GM04503 (cell line): Measurements from ENCODE around the gene PLCD1.

Experiments
- DNase-seq: peaks from one replicate; pipeline ENCODE4 v3.0.0-alpha.2; 2012; ENCODE audit warnings: low read depth

PLCD1 gene

DNA sequence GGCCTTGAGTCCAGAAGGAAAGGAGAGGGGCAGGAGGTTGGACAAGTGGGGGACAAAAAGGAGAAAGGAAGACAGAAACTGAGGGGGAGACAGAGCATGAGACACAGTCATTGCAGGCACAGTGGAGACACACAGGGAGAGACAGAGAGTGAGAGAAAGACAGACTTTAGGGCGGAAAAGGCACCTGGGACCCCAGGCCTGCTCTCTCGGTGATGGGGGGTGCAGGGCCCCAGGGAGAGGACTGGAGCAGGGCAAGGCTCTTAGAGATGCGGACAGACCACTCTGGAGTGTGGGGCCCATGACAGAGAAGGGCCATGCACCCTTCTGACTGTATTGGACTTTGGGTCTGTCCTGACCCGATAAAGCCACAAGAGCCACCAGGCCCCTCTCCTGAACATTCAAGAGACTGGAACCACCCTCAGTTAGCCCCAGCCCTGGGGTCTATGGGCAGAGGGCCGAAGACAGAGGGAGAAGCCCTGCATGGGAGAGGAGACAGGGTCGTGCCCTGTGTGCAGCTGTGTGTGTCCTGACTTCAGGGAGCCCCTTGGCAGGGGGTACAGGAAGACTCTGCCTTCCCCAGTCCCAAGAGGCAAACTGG is 12.5 kb downstream of the PLCD1 start:
- no peak for DNase-seq

DNA sequence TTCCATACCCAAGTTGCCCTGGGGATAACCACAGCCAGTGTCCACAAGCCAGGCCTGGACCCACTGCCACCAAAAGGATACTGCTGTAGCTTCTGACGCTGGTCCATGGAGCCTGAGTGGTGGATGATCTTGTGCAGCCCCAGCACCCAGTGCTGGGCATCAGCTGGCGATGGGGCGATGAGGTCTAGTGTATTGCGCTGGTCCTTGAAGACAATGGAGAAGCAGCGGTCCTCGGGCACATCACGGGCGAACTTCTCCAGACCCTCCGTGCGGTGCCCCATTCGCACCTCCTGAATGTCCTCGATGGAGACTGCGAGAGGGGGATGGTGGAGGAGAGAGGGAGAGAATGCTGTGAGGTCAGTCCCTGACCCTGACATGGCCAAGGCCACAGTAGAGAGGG is 13.0 kb downstream of the PLCD1 start:
- DNase-seq, result no peak

DNA sequence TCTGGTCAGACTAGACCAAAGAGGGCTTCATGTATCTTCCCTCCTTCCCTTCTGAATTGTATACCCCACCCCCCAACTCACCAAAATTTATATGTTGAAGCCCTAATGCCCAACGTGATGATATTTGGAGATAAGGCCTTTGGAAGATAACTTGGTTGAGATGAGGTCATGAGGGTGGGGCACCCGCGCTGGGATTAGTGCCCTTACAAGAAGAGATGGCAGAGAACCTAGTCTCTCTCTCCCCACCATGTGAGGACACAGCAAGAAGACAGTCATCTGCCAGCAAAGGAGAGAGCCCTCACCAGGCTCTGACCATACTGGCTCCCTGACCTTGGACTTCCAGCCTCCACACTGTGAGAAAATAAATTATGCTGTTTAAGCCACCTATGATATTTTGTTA is 13.5 kb downstream of the PLCD1 start:
- DNase-seq, result no peak

DNA sequence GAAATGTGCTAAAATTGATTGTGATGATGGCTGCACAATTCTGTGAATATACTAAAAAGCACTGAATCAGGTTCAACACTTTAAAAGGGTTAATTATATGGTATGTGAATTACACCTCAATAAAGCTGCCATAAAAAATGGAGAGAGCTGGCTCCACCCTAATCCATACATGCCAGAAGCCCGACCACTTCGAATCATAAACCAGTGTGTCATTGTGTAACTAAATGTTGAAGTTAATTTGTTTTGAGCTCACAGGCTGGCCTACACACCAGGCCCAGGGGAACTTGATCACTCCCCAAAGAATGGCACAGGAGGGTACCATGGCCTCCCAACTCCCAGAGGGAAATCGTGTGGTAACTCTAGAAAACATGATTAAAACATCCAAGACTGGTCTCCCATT is 14.0 kb downstream of the PLCD1 start:
- DNase-seq, result no peak

DNA sequence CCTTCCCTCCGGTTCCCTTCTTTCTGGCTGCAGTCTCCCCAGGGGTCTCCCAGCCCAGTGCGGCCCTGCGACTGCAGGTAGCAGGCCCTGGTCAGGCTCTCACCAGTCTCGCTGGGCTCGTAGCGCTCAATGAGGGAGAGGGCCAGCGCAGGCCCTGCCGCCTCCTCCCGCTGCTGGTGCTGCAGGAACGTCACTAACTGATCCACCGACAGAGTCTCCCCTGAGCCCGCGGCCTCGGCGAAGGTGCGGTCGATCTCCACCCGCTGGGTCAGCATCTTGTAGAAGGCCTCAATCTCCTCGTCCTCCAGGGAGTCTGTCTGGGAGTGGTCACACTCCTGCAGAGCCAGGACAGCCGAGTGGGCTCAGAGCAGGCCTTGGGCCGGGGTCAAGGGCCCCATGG is 18.3 kb downstream of the PLCD1 start:
- DNase-seq, result no peak

DNA sequence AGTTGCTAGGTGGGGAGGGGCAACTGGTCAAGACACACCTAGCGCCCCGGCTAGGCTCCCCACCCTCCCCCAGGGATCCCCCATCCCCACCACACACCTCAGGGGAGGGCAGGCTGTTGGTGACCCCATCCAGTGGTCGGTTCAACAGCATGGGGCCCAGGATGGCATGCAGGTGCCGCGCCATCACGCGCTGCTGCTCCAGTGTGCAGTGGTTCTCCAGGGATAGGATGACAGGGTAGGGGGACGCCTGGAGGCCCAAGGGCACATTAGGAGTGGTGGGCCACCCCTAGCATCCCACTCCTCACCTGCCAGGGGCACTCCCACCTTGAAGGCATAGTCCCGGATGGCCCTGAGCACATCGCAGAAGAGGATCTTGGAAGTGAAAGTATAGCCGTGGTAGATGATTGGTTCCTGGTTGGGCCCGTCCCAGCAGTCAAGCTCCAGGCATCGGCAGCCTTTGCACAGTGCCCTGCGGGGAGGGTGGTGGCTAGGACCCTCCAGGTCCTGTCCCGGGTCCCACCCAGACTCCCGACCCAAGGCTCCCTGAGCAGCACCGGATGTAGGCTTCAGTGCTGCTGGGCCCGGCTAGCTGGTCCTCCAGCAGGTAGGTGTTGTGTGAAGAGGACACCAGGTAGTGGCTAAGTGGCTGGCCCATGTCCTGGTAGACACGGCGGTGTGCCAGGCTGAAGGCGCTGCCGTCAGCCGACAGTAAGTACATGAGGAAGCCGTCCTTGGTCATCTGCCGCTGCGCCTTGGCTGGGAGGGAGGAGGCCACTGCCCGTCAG is 19.4 kb downstream of the PLCD1 start:
- no peak for DNase-seq

DNA sequence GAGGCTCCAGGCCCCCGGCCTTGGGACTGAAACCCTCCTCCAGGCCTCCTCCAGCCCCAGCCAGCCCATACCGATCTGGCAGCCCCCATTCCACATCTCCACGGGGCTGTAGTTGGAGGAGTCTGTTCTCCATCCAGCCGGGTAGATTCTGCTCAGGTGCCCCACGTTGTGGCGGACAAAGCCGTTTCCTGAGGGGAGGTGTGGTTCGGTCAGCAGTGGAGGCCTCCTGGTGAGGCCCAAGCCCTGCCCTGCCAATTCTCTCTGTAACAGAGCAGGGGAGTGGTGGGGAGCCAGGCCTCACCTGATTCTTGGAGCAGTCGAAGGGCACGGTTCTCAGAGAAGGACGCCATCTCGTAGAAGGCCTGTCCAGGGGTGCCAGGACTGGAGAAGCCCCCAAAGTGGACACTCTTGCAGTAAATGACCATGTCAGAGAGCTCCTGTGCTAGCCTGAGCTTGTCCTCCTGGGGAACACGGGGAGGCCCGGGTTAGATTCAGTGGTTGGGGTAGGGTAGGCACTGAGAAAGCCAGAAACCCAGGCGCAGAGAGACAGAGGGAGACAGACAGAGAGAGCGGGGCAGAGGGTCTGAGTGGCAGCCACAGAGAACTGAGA is 20.4 kb downstream of the PLCD1 start:
- no peak for DNase-seq

DNA sequence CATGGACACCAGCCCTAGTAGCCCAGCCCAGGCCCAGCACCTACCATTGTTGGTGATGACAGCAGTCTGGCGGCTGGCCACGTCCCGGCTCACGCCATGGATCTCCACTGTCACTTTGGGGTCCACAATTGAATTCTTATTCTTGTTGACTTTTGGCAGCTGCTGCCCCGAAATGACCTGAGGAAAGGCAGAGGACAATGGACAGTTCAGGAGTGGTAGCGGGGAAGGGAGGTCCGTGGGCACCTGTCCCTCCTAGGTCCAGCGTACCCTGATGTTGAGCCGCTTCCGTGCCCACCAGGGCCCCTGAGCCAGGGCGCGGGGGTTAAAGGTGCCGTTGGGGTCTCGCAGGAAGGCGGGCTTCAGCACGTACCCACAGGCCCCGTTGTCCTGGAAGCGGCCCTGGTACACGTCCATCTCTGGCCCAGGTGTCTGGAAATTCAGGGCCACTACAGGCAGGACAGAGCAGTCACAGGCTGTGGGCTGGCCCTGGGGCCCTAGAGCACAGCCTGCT is 21.2 kb downstream of the PLCD1 start:
- no peak for DNase-seq

DNA sequence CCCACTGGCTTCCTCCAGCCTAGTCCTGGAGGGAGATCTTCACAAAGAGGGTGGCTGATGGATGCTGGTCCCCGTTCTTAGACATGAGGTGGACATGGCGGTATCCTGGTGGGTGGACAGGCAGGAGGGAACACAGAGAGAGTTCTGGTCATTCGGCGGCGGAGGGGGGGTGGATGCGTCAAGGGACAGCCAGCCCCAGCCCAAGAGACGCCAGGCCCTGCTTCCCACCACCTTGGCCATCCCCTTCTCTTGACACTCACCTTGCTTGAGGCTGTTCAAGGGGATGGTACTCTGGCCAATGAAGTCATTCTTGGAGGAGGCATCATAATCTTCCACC is 21.7 kb downstream of the PLCD1 start:
- no peak for DNase-seq

DNA sequence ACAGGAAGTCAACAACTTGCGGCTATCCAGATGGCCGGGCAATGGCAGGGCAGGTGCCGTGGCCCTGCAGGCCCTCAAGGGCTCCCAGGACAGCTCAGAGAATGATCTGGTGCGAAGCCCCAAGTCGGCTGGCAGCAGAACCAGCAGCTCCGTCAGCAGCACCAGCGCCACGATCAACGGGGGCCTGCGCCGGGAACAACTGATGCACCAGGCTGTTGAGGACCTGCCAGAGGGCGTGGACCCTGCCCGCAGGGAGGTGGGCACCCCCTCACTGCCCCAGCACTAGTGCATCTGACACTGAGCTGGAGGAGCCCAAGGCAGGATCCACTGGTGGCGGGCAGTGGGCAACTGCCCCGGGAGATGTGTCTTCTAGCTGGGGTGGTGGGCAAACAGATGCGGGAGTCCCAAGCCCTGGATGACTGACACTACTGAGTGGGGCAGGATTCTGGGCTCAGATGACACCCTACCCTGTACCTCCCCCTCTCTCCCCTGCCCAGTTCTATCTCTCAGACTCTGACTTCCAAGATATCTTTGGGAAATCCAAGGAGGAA is 22.9 kb downstream of the PLCD1 start:
- no peak for DNase-seq

DNA sequence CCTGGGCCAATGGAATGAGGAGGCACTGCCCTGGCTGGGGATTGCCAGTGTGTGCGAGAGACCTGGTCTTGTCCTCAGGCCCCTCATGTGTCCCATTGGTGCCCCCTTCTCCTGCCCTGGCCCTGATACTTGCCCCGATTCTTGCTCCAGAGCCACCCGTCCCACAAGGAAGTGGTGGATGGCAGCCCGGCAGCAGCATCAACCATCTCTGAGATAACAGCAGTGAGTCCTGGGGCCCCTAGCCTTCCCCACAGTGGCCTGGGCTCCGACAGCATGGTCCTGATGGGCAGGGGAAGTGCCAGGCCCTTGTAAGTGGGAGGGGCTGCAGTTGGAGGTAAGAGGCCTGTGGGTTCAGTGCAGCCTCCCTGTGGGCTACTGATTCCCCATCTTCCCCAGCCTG is 23.4 kb downstream of the PLCD1 start:
- DNase-seq, result no peak

DNA sequence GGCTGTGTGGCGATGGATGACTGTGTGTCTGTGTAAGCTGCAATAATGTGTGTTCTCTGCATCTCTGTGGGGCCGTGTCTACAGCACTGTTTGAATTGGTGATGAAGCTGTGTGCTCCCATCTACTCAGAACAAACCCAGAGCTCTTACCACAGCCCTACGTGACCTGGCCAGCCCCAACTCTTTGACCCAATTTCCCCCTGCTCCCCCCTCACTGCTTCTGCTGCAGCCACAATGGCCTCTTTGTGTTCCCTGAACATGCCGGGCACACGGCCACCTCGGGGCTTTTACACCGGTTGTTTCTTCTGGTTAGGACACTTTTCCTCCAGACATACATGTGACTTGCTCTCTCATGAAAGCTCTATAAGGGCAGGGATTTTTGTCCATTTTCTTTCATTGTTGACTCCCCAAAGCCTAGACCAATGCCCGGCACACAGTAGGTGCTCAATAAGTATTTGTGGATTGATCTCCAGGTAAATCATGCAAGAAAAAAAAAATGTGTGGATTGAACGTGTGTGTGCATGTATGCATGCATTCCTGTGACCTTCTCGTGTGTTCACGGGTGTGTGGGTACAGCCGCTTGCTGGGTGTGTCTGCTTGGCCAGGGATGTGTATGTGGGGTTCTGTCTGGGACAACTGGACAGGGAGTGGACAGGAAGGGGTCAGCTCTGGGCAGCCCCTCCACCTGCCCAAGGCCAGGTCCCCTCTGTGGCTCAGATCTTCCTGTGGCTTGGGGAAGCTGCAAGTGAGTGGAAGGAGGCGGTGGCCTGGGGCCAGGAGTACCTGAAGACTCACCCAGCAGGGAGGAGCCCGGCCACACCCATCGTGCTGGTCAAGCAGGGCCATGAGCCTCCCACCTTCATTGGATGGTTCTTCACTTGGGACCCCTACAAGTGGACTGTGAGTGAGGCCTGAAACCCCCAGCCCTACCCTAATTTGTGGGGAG is 24.1 kb downstream of the PLCD1 start:
- no peak for DNase-seq

DNA sequence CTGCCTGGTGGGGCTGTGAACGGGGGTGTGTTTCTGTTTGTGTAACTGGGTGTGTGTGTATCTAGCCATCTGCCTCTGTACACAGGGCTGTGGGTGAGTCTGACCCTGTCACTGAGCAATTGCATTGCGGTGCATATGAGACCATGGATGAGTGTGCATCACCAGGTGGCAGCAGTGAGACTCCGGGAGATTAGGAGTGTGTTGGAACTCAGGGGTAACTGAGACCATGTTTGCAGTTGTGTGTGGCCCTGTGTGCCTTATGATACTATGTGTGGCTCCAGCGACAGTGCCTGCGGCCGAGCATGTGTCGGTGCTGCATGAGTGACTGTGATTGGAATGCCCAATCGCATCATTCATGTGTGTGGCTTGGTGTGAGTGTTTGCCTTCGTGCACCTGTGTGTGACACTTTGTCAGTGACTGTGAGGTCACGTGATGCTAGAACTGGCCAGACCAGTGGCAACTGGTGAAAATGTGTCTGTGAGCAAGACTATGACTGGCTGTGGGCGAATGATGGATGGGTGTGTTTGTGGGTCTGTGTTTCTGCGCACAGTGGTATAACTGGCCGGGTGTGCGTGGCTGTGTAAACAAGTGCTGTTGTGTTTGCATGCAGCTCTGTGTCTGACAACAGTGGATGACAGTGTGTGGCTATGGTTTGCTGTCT is 24.9 kb downstream of the PLCD1 start:
- DNase-seq, result no peak

DNA sequence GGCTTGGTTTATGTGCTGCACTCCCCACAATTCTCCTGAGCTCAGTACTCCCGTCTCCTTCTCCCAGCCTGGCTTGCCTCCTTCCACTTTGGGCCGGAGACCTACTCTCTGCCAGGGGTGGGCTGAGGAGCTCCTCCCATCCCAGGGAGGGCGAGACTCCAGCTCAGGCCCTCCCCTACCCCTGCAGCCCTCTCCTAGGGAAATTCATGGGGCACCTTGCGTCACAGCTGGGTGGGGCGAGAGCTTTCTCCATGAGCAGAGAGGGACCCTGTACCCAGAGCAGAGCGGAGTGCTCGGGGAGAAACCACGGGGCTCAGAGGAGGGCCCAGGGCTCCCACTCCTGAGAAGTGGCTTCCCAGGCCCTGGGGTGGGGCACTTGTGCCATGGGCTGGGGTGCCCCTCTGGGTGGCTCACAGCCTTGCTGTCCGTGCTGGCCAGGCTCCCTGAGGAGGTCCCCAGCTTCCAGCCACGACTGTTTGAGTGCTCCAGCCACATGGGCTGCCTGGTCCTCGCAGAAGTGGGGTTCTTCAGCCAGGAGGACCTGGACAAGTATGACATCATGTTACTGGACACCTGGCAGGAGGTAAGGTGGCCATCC is 25.5 kb downstream of the PLCD1 start:
- no peak for DNase-seq

DNA sequence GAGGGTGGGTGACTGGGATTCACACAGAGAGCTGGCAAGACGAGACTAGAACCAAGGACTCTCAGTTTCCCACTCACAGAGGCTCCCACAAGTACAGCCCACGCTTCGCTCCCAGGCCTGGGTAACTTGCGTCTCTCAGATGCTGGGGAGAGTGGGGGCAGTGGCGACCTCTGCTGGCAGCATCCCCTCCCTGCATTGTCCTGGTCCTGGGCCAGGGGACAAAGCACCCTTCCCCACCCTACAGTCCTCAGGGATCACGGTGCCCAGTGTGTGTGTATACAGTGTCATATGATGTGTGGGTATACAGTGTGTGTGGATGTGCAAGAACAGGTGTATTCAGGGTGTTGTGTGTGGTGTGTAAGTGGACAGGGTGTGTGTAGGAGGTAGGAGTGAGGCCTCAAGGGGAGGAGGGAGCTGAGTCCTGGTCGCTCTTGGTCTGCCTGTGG is 26.0 kb downstream of the PLCD1 start:
- DNase-seq, result no peak

DNA sequence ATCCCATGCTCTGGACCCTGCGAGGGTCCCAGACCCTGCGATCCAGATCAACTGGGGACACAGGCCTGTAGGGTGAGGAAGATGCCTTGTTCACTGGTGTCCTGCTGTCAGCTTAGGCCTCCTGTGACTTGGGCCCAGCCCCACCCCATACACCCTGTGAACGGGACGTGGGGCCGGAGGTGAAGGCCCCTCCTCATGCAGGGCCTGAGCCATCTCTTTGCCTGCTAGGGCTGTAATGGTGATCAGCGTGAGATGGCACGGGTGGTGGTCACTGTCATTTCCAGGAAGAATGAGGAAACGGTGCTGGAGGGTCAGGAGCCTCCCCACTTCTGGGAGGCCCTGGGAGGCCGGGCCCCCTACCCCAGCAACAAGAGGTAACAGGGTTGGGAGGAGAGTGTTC is 26.5 kb downstream of the PLCD1 start:
- no peak for DNase-seq

DNA sequence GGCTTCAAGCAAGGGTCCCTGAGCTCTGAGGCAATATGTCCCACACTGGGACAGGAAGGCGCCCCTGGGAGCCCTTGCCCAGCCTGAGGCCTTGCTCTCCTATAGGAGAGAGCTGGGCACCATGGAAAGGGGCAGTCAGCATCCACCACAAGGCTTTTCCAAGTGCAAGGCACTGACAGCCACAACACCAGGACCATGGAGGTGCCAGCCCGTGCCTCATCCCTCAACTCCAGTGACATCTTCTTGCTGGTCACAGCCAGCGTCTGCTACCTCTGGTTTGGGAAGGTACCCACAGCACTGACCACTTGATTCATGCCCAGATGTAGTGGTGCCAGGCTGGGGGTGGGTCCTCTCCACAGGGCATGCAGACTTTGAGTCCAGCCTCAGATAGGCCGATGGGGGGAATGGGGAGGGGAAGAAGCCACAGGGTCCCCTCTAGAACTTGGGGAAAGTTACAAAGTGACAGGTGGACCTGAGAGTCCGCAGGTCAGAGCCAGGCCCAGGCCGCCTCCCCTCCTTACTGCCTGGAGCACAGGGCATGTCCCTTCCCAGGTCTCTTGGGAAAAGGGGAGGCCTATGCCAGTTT is 27.1 kb downstream of the PLCD1 start:
- no peak for DNase-seq

DNA sequence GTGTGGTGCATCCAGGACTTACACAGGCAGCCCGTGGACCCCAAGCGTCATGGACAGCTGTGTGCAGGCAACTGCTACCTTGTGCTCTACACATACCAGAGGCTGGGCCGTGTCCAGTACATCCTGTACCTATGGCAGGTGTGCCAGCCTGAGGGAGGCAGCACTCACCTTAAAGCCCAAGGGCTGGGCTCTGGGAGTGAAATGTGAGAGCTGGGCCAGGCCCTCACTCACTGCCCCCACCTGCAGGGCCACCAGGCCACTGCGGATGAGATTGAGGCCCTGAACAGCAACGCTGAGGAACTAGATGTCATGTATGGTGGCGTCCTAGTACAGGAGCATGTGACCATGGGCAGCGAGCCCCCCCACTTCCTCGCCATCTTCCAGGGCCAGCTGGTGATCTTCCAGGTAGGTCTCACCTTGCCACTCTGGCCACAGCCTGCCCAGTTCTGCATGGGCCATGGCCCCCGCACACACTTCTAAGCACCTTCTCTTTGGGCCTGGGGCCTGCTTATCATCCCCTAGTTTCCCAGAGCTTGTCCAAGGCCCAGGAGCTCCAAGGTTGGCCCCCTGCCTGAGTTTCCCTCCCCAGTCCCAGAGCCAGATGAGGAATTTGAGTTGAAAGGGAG is 27.9 kb downstream of the PLCD1 start:
- no peak for DNase-seq

DNA sequence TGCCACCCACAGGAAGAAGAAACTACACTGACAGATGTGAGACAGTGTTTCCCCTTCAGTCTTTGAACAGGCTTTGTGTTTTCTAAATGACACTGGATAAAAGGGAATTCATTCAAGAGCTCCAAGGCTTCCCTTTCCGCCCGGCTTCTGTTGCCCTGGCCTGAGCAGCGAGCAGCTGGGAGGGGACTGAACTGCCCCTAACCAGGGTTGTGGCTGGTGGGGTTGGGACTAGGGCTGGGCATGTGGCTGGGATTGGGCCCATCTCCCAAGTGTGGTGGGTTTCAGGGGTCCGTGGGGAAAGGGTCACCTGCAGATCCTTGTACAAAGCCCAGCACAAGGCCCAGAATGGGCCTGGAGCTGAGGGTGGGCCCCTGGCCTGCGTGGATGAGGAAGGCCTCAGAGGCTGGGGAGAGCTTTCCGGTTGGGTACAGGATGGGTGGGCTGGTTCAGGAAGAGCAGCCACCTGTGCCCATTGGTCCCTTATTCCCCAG is 28.4 kb downstream of the PLCD1 start:
- DNase-seq, result no peak
